ENCODE measurements around the gene CARD11.
A peak's percentile ranks its signal among the peaks of the same experiment; 100 is the strongest.

The CARD11 gene

DNA sequence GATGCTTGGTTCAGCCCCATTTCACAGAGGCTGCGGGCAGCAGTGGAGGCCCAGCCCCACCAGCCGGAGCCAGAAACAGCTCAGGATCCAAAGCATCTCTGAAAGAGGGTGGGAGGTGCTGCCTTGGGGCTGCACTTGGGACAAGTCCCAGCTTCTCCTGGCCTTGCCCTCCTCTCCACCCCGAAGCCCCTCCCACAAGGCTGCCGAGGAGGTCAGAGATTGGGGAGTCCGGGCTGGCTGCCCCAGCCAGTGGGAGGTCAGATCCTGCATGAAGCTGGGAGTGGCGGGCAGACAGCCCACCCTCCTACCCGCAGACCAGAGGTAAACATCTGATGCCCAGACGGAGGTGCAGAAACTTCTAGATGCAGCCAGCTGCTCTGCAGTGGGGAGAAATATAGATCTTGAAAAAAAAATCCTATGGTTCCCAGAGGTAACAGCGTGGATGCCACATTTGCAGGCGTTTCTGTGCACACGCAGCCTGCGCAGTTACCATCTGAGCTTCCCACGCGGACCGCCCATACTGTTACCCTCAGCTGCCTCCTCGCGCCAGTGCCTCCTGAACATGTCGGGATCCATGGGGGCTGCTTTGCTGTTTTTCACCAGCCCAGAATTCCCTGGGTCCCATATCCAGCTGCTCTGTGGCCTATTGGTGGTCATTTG lies 162.7 kb downstream of the CARD11 start:
- in situ Hi-C loops (cut with HindIII; ENCODE audit: low sequenced_read_pairs) = no loop called here
- DNase-seq (ENCODE audit: low read depth, low spot score) = no peak
- TF ChIP-seq, protein P1, sequence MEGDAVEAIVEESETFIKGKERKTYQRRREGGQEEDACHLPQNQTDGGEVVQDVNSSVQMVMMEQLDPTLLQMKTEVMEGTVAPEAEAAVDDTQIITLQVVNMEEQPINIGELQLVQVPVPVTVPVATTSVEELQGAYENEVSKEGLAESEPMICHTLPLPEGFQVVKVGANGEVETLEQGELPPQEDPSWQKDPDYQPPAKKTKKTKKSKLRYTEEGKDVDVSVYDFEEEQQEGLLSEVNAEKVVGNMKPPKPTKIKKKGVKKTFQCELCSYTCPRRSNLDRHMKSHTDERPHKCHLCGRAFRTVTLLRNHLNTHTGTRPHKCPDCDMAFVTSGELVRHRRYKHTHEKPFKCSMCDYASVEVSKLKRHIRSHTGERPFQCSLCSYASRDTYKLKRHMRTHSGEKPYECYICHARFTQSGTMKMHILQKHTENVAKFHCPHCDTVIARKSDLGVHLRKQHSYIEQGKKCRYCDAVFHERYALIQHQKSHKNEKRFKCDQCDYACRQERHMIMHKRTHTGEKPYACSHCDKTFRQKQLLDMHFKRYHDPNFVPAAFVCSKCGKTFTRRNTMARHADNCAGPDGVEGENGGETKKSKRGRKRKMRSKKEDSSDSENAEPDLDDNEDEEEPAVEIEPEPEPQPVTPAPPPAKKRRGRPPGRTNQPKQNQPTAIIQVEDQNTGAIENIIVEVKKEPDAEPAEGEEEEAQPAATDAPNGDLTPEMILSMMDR (IDR thresholded peaks at IDR 0.05; ENCODE audit: low read depth, low read length) = no peak
- H3K4me3 ChIP-seq (ENCODE audit: low read depth, low read length) = no peak overlapping the region

DNA sequence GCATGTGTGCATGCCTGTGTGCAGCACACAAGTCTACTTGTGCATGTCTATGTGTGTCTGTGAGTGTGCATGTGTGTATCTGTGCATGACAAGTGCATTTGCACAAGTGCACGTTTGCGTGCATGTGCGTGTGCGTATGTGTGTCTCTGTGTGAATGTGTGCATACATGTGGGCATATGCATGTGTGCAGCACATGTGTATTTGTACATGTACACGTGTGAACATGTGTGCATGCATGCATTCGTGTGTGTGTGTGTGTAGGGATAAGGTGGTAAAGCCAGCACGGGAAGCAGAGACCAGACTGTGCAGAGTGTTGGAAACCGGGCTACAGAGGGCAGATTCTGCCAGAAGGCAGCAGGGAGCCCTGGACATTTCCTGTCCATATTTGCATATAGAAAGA lies 163.6 kb downstream of the CARD11 start:
- DNase-seq (ENCODE audit: low read depth, low spot score) = no peak
- in situ Hi-C loops (cut with HindIII; ENCODE audit: low sequenced_read_pairs) = no loop called here
- no peak overlapping the region for H3K4me3 ChIP-seq (ENCODE audit: low read depth, low read length)
- TF ChIP-seq, protein P1 (IDR thresholded peaks at IDR 0.05; ENCODE audit: low read depth, low read length) = no peak

DNA sequence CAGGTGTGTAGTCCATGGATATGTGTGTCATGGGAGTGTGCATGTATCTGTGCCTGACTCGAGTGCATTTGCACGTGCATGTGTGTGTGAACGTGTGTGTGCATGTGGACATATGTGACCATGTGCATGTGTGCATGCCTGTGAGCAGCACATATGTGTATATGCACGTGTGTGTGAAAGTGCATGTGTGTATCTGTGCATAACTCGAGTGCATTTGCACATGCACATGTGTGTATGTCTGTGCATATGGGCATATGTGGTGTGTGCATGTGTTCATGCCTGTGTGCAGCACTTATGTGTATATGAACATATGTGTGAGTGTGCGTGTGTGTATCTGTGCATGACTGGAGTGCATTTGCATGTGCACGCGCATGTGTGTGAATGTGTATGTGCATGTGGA lies 164.3 kb downstream of the CARD11 start:
- H3K4me3 ChIP-seq (ENCODE audit: low read depth, low read length) = no peak overlapping the region
- no peak for DNase-seq (ENCODE audit: low read depth, low spot score)
- in situ Hi-C loops (cut with HindIII; ENCODE audit: low sequenced_read_pairs) = no loop called here
- TF ChIP-seq, protein P1 (IDR thresholded peaks at IDR 0.05; ENCODE audit: low read depth, low read length) = no peak

DNA sequence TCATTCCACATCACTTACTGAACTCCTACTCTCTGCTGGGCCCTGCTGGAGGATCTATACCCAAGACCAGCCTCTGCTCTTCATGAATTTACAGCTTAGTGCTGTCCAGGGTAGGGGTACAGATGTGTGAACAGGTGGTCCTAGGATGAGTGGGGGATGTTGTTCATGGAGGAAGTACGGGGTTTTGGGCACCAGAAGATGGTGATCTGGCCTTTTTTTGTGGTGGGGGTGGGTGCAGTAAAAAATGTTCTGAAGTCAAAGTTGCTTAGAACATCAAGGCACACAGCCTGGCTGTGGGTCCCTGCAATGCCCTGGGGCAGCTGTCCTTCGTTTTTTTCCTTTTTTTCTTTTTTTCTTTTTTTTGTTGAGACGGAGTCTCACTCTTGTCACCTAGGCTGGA lies 165.4 kb downstream of the CARD11 start:
- in situ Hi-C loops (cut with HindIII; ENCODE audit: low sequenced_read_pairs) = no loop called here

DNA sequence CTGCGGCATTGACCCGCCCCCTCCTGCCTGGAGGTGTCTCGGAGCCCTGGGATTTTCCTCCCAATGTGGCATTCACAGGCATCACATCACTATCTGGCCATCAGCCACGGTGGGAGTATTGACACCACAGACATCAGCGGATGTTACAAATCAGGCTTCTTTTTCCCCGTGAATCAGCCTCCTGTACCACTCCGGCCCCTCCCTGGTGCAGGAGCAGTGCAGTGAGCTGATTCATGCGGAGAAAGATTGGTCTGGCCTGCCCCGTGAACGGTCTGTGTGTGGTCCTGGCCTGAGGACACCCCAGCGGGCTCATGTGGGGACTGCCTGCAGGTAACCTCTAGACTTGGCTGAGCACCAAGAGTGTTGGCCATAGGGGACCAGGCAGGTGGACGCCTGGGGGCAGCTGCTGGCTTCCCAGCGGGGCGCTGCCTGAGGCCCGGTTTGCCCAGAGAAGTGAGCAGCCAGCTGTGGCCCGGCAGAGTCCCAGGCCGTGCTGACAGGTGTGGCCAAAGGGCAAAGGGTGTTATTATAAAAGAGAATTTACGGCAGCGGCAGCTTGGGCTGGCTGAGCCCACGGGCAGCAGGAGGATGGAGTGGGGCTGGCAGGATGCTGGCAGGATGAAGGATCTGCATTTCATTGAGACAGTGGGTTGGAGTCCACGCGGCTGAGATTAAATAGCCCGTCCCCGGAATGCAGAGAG lies 167.5 kb downstream of the CARD11 start:
- no peak overlapping the region for H3K4me3 ChIP-seq (ENCODE audit: low read depth, low read length)
- TF ChIP-seq, protein P1 (IDR thresholded peaks at IDR 0.05; ENCODE audit: low read depth, low read length) = no peak
- peak; percentile 83 for DNase-seq (ENCODE audit: low read depth, low spot score)
- in situ Hi-C loops (cut with HindIII; ENCODE audit: low sequenced_read_pairs) = no loop called here

More for the DNA sequence above, 165.4 kb downstream of the CARD11 start:
- no peak overlapping the region for H3K4me3 ChIP-seq (ENCODE audit: low read depth, low read length)
- no peak for DNase-seq (ENCODE audit: low read depth, low spot score)
- TF ChIP-seq, protein P1 (IDR thresholded peaks at IDR 0.05; ENCODE audit: low read depth, low read length) = no peak

DNA sequence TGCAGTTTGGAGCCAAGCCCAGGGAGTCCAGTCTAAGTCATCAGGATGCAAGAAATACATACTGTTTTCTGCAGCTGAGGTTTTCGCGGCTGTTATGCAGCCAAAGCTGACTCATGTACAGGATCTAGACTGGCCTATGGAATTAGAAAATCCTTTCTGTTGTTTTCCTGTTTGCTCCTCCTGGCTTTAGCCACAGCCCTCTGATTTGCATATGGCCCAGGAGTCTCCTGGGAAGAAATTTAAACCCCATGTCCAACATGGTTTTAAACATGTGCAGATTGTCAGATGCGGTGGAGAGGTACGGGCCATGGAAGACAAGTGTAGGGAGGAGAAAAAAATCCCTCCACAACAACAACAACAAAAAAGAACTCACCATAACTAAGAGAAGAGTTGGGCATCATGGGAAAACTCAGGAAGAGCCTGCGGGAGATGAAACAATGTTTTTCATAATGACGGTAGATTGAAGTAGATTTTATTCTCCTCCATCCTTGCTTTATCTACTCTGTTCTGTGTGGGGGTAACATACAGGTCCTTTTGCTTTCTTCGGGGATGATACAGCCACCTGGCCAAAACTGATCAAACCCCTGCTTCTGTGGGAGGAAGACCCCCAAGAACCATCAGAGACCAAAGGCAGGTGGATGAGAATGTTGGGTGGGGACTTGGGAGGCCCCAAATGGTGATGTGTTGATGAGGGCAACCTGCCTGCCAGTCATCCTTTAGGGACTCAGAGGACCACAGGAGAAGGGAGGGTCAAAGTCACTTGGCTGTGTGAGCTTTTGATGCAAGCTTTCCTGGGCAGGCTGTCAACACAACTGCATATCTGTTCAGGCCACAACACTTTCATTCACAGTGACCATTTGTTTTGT lies 169.7 kb downstream of the CARD11 start:
- peak; percentile 95 for DNase-seq (ENCODE audit: low read depth, low spot score)
- in situ Hi-C loops (cut with HindIII; ENCODE audit: low sequenced_read_pairs) = no loop called here
- TF ChIP-seq, protein P1 (IDR thresholded peaks at IDR 0.05; ENCODE audit: low read depth, low read length) = no peak
- H3K4me3 ChIP-seq (ENCODE audit: low read depth, low read length) = no peak overlapping the region
